C4-2B (cell line): Measurements from ENCODE around the gene TNNT1.

Experiments used
- ZFX ChIP-seq: fragments of 450-650 bp; IDR thresholded peaks from 2 replicates; pipeline ENCODE4 v1.6.1; 2017
- TF ChIP-seq, protein P1 (sequence below): fragments of 450-650 bp; conservative IDR thresholded peaks from 2 replicates; pipeline ENCODE4 v1.5.1; 2017; ENCODE audit warnings: mild to moderate bottlenecking

DNA sequence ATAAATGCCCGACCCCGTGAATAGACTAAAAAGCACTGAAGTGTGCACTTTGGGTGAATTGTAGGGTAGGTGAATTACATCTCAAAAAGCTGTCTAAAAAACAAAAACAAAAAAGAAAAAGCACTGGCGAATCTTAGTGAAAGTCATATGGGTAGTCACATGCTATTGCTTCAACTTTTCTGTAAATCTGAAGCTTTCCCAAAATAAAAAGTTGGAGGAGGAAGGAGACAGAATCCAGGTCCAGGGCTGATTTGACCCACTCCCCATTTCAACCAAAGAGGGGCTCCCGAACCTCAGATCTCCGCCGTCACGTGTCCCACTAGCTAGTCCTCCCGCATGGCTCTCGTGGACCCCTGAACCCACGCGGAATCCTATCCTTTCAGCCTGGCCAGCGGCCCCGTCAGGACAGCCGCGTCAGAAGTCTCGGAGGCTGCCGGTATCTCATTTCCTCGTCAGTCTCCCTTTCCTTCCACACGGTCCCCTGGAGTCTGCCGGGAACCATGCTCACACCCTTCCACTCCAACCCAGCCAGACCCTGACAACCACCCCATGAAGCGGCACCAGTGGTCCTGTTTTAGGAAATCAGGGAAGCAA, 37.7 kb downstream of the TNNT1 start:
- TF ChIP-seq, protein P1, sequence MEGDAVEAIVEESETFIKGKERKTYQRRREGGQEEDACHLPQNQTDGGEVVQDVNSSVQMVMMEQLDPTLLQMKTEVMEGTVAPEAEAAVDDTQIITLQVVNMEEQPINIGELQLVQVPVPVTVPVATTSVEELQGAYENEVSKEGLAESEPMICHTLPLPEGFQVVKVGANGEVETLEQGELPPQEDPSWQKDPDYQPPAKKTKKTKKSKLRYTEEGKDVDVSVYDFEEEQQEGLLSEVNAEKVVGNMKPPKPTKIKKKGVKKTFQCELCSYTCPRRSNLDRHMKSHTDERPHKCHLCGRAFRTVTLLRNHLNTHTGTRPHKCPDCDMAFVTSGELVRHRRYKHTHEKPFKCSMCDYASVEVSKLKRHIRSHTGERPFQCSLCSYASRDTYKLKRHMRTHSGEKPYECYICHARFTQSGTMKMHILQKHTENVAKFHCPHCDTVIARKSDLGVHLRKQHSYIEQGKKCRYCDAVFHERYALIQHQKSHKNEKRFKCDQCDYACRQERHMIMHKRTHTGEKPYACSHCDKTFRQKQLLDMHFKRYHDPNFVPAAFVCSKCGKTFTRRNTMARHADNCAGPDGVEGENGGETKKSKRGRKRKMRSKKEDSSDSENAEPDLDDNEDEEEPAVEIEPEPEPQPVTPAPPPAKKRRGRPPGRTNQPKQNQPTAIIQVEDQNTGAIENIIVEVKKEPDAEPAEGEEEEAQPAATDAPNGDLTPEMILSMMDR: no peak
- no peak for TF ChIP-seq ZFX
